Fibroblast of lung (primary cell): ENCODE results near the gene UNC5A.

Experiments used
- CTCF ChIP-seq, 2 donors: IDR thresholded peaks in 1 of 2; conservative IDR thresholded peaks in 1 of 2; 1 replicate in 1 of 2; 2 replicates in 1 of 2; pipeline ENCODE4 v1.5.1; 2011 to 2012; ENCODE audit warnings: low read length in 2 of 2, control low read depth in 1 of 2, inconsistent platforms in 1 of 2, low read depth in 1 of 2, mild to moderate bottlenecking in 1 of 2
- EZH2 ChIP-seq: IDR thresholded peaks from 2 replicates; pipeline ENCODE4 v1.5.1; 2012; ENCODE audit warnings: low read length, control low read depth, mild to moderate bottlenecking; ENCODE audit errors: missing control alignments

- TF ChIP-seq CTCF (conservative IDR thresholded peaks at IDR 0.05 in 1 of 2, IDR thresholded peaks at IDR 0.05 in 1 of 2; ENCODE audit: low read depth in 1 of 2, low read length in 2 of 2) (no peak), EZH2 (no peak)
Measured at GRCh38 chr5:176776141-176776865, 34.1 kb upstream of the UNC5A start.
